K562 (cell line): ENCODE results near the gene COX6A1. TPM values are rescaled to one million over a fixed set of nuclear protein-coding genes. Genes with fewer than 3 reads are reported as not detected.

Source experiments
- BDP1 ChIP-seq: IDR thresholded peaks from 3 replicates; pipeline ENCODE4 v1.6.1; 2011; ENCODE audit not compliant: insufficient read length, insufficient read depth
- FOXJ3 ChIP-seq: sonication (generic); formaldehyde crosslinking; IDR thresholded peaks from 2 replicates; pipeline ENCODE4 v1.4.0; 2020; ENCODE audit warnings: mild to moderate bottlenecking, missing genetic modification reagents
- FOXP1 ChIP-seq: sonication (generic); formaldehyde crosslinking; IDR thresholded peaks from 2 replicates; pipeline ENCODE4 v1.8.0; 2022; ENCODE audit warnings: mild to moderate bottlenecking, missing genetic modification reagents
- NR2C1 ChIP-seq, 2 experiments: fragments of 450-650 bp; IDR thresholded peaks; 2 replicates each; pipeline ENCODE4 v1.6.1; 2017; ENCODE audit warnings: mild to moderate bottlenecking in 2 of 2, antibody characterized with exemption in 1 of 2, inconsistent platforms in 1 of 2, missing compliant biosample characterization in 1 of 2, missing genetic modification characterization in 1 of 2
- SP1 ChIP-seq: sonication (generic); formaldehyde crosslinking; IDR thresholded peaks from 2 replicates; pipeline ENCODE4 v1.8.1; 2022; ENCODE audit warnings: mild to moderate bottlenecking, missing genetic modification reagents
- SP2 ChIP-seq: IDR thresholded peaks from 2 replicates; pipeline ENCODE4 v1.6.1; 2011; ENCODE audit warnings: mild to moderate bottlenecking, low read depth, low read length, moderate library complexity; ENCODE audit not compliant: poor library complexity, severe bottlenecking; ENCODE audit errors: extremely low read depth
- XRCC5 ChIP-seq: fragments of 200-400 bp; formaldehyde crosslinking; IDR thresholded peaks from 2 replicates; pipeline ENCODE4 v1.6.1; 2017; ENCODE audit warnings: low read depth, mild to moderate bottlenecking, low read length
- ZKSCAN3 ChIP-seq: fragments of 250-450 bp; sonication (Bioruptor Pico); IDR thresholded peaks from 2 replicates; pipeline ENCODE4 v1.4.0; 2020
- ZNF124 ChIP-seq: sonication (generic); formaldehyde crosslinking; IDR thresholded peaks from 2 replicates; pipeline ENCODE4 v1.8.1; 2022; ENCODE audit warnings: missing genetic modification reagents
- ZNF57 ChIP-seq: fragments of 450-650 bp; formaldehyde crosslinking; IDR thresholded peaks from 2 replicates; pipeline ENCODE4 v1.4.0; 2020; ENCODE audit warnings: mild to moderate bottlenecking, moderate library complexity
- ZNF584 ChIP-seq: fragments of 200-800 bp; sonication (Bioruptor generic); IDR thresholded peaks from 2 replicates; pipeline ENCODE4 v1.6.1; 2016; ENCODE audit warnings: low read depth, mild to moderate bottlenecking, missing genetic modification characterization, missing compliant biosample characterization
- ZNF707 ChIP-seq: fragments of 250-450 bp; sonication (Bioruptor Pico); conservative IDR thresholded peaks from 2 replicates; pipeline ENCODE4 v1.8.0; 2022; ENCODE audit warnings: inconsistent platforms, mild to moderate bottlenecking, moderate library complexity
- ZZZ3 ChIP-seq: fragments of 450-650 bp; IDR thresholded peaks from 2 replicates; pipeline ENCODE4 v1.6.1; 2016; ENCODE audit warnings: antibody characterized with exemption, mild to moderate bottlenecking, moderate library complexity
- polyA plus RNA-seq, 8 experiments: library from polyadenylated mRNA; depleted of rRNA in 4 of 8; stranded (reverse) in 5 of 8; unstranded in 3 of 8; fragments of >200 nt; fragmentation: Nextera tagmentation in 2 of 8; fragmentation: Illumina TruSeq in 1 of 8; extraction: Ambion mirVana in 2 of 8; extraction: Trizol in 1 of 8; gene quantifications; 2 replicates each; pipeline versions ENCODE4 v1.2.1 to v1.2.3, GENCODE V29; 2011 to 2014; ENCODE audit warnings: inconsistent platforms in 1 of 8, missing spikeins in 1 of 8
- total RNA-seq, 7 experiments: library from RNA; depleted of rRNA in 6 of 7; stranded (reverse); fragments of >200 nt in 6 of 7; fragmentation: Illumina TruSeq in 2 of 7; extraction: Trizol in 2 of 7; gene quantifications; 2 replicates each; pipeline versions ENCODE4 v1.2.1 to v1.2.3, GENCODE V29; 2011 to 2021; ENCODE audit warnings: low replicate concordance in 1 of 7
- TF ChIP-seq, protein P1 (sequence below): fragments of 250-450 bp; sonication (Bioruptor Pico); IDR thresholded peaks from 2 replicates; pipeline ENCODE4 v1.8.0; 2022; ENCODE audit warnings: inconsistent platforms, mild to moderate bottlenecking, moderate library complexity, borderline replicate concordance
- TF ChIP-seq, protein P2 (sequence below): sonication (generic); formaldehyde crosslinking; IDR thresholded peaks from 2 replicates; pipeline ENCODE4 v1.9.0; 2022; ENCODE audit warnings: mild to moderate bottlenecking, missing genetic modification reagents
- TF ChIP-seq, protein P3 (sequence below): fragments of 450-650 bp; conservative IDR thresholded peaks from 2 replicates; pipeline ENCODE4 v1.6.1; 2016; ENCODE audit warnings: missing genetic modification characterization, low read depth, mild to moderate bottlenecking, missing compliant biosample characterization, moderate library complexity
- TF ChIP-seq, protein P4 (sequence below), 2 experiments: fragments of 450-650 bp in 1 of 2; IDR thresholded peaks; 2 replicates each; pipeline ENCODE4 v1.6.1; 2011 to 2017; ENCODE audit warnings: low read depth in 2 of 2, antibody characterized with exemption in 1 of 2, borderline replicate concordance in 1 of 2, low read length in 1 of 2, mild to moderate bottlenecking in 1 of 2, mixed read lengths in 1 of 2; ENCODE audit not compliant: control insufficient read depth in 1 of 2

The COX6A1 gene
- total and polyA plus RNA-seq, 9 of the 15 experiments (the other 6 are each of a cell fraction or from before 2014, with no cell fraction given): 414 to 4,142 (median 931) TPM

DNA sequence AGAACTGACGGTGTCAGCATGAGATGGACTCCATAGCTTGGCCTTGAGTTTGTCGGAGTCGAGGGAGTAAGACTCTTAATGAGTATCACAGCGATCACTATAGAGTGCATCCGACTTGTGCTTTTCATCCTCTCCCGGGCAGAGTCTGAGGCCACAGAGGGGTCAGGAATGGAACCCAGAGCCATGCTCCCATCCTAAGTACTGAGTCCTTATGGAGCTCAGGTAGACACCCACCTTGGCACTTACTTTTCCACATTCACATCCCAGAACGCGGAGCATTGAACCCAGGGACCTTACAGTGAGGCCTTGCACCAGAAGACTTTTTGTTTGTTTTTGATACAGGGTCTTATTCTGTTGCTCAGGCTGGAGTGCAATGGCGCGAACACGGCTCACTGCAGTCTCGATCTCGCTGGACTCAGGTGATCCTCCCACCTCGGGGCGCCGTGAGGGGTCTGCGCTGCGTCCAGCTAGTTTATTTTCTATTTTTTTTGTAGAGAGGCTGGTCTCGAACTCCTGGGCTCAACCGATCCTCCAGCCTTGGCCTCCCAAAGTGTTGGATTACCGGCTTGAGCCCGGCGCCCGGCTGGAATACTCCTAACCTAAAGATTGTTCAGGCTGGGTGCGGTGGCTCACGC, 32.4 kb downstream of the COX6A1 start (continued):
- TF ChIP-seq XRCC5 (0 out of 2 replicates have a peak, but pooled peaks have one; percentile 2), ZNF584 (CRISPR knock-in tag) (0 out of 2 replicates have a peak, but pooled peaks have one; percentile 25), ZNF707 (no peak), FOXP1 (CRISPR knock-in tag) (0 out of 2 replicates have a peak, but pooled peaks have one; percentile 4), NR2C1 (IDR thresholded peaks at IDR 0.05) (no peak; the same call in 1 of the 2 replicates), NR2C1 (tag; IDR thresholded peaks at IDR 0.05) (peak; percentile 15; the same call in 1 of the 2 replicates), SP2 (no peak), ZNF124 (CRISPR knock-in tag) (no peak), FOXJ3 (CRISPR knock-in tag) (no peak), BDP1 (no peak), SP1 (CRISPR knock-in tag) (no peak), ZNF57 (no peak), ZZZ3 (no peak), ZKSCAN3 (CRISPR knock-in tag) (no peak)
- TF ChIP-seq, protein P1, sequence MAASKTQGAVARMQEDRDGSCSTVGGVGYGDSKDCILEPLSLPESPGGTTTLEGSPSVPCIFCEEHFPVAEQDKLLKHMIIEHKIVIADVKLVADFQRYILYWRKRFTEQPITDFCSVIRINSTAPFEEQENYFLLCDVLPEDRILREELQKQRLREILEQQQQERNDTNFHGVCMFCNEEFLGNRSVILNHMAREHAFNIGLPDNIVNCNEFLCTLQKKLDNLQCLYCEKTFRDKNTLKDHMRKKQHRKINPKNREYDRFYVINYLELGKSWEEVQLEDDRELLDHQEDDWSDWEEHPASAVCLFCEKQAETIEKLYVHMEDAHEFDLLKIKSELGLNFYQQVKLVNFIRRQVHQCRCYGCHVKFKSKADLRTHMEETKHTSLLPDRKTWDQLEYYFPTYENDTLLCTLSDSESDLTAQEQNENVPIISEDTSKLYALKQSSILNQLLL: no peak
- TF ChIP-seq, protein P2, sequence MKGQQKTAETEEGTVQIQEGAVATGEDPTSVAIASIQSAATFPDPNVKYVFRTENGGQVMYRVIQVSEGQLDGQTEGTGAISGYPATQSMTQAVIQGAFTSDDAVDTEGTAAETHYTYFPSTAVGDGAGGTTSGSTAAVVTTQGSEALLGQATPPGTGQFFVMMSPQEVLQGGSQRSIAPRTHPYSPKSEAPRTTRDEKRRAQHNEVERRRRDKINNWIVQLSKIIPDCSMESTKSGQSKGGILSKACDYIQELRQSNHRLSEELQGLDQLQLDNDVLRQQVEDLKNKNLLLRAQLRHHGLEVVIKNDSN: 0 out of 2 replicates have a peak, but pooled peaks have one; percentile 23
- TF ChIP-seq, protein P3, sequence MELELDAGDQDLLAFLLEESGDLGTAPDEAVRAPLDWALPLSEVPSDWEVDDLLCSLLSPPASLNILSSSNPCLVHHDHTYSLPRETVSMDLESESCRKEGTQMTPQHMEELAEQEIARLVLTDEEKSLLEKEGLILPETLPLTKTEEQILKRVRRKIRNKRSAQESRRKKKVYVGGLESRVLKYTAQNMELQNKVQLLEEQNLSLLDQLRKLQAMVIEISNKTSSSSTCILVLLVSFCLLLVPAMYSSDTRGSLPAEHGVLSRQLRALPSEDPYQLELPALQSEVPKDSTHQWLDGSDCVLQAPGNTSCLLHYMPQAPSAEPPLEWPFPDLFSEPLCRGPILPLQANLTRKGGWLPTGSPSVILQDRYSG (tag): 0 out of 2 replicates have a peak, but pooled peaks have one; percentile 2
- TF ChIP-seq, protein P4, sequence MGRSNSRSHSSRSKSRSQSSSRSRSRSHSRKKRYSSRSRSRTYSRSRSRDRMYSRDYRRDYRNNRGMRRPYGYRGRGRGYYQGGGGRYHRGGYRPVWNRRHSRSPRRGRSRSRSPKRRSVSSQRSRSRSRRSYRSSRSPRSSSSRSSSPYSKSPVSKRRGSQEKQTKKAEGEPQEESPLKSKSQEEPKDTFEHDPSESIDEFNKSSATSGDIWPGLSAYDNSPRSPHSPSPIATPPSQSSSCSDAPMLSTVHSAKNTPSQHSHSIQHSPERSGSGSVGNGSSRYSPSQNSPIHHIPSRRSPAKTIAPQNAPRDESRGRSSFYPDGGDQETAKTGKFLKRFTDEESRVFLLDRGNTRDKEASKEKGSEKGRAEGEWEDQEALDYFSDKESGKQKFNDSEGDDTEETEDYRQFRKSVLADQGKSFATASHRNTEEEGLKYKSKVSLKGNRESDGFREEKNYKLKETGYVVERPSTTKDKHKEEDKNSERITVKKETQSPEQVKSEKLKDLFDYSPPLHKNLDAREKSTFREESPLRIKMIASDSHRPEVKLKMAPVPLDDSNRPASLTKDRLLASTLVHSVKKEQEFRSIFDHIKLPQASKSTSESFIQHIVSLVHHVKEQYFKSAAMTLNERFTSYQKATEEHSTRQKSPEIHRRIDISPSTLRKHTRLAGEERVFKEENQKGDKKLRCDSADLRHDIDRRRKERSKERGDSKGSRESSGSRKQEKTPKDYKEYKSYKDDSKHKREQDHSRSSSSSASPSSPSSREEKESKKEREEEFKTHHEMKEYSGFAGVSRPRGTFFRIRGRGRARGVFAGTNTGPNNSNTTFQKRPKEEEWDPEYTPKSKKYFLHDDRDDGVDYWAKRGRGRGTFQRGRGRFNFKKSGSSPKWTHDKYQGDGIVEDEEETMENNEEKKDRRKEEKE (IDR thresholded peaks at IDR 0.05; ENCODE audit: borderline replicate concordance in 1 of 2, control insufficient read depth in 1 of 2, low read depth in 2 of 2, low read length in 1 of 2): no peak
